NCI-H2029 treated with DMSO at 0.1 percent for 48 hours (cell line): Measurements from ENCODE around the gene COL18A1.
"Not testable (repeated sequence)": the region's sequence is repeated elsewhere in the genome, so short reads cannot be mapped to it uniquely, and the experiment has no call there.

Experiments used
- DNase-seq: peaks from one replicate; lab custom pipeline; 2025; lab: John Stamatoyannopoulos, UW

Gene COL18A1

DNA sequence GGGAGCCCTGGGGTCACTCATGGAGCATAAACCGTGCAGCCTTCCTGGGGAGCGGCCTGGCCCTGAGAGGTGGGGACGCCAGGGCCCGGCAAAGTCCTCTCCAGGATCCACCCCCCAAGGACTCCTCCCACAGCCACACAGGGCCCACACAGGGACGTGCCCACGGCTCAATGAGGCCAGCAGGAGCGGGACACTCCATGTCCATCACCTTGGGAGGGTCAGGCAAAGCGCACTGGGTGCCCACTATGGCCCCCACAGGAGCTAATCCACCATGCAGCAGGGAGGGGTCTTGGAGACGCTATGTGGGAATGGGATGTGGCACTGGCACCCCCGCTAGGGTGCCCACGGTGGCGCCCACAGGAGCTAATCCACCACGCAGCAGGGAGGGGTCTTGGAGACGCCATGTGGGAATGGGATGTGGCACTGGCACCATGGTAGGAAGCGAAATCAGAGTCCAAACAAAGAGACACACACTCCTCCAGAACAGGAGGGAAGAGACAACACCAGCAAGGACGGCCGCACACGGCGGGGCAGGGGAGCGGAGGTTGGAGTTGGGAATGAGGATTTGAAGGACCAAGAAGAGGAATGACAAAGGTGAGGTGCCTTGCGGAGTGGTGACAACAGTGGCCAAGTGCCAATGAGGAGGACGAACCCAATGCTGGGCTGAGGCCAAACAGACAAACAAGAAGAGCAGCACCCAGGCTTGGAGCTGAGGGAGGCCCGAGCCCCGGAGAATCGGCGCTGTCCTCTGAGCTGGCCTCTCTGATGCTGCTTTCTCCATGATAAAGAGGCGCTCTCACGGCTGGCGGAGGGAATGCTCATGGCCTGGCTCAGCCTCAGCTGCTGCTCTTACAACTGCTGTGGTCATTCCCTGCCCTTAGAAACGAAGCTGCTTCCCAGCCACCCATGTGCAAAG lies 155.4 kb downstream of the COL18A1 start:
- DNase-seq = no peak

DNA sequence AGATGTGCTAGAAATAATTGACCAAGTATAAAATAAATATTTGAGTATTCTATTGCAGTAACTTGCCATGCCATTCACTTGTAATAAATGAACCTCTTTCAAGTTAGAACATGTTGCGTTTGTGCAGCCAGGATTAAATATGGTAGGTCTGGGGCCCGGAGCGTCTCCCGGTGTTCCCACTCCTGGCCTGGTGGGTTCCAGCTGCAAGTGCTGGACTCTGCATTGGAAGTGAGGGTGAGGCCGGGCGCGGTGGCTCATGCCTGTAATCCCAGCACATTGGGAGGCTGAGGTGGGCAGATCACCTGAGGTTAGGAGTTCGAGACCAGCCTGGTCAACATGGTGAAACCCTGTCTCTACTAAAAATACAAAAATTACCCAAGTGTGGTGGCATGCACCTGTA lies 156.3 kb downstream of the COL18A1 start:
- DNase-seq = not testable (repeated sequence)

DNA sequence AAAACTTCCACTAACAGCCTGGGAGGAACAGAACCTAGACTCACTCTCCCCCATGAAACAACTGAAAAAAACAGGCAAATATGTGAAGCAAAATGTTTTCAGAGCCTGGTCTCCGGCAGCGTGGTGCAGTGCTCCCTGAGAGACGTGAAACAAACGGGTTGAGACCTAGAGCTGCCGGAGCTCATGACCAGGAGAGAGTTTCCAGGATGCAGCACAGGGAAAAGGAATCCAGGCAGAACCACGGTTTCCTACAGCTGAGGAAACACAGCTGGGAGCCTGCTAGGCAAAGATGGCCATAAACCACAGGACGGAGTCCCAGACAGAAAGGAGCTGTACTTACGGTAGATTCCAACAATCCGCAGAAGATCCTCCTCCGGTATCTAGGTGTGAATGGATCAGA lies 157.4 kb downstream of the COL18A1 start:
- no peak for DNase-seq

DNA sequence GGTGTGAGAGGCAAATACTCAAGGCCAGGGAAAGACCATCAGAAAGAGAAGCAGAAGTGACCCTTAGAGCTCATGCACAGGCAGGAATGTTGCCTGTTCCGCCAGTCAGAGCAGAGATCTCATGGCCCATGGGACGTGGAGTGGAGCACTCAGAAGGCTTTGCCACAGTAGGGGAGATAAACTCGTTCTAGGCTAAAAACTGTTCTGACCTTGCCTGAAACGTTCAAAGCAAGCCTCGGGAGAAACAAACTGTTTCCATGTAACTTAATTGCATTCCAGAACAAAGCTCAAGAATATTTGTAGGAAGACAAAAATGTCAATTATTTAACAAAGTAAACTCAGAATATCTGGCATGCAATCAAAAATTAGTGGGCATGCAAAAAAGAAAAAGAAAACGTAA lies 158.0 kb downstream of the COL18A1 start:
- DNase-seq = no peak
